Subcutaneous abdominal adipose tissue (tissue), 5 donors: Measurements from ENCODE around the gene IL1RAP.

ENCODE experiments used
- H3K27ac ChIP-seq: one replicate; pipeline ENCODE4 v1.7.0; 2013; ENCODE audit warnings: low read depth, mild to moderate bottlenecking, inconsistent platforms, low read length, moderate library complexity
- H3K27me3 ChIP-seq, 5 donors: one replicate each; pipeline ENCODE4 v1.7.0; 2013; ENCODE audit warnings: low read length in 5 of 5, inconsistent platforms in 1 of 5; ENCODE audit not compliant: control insufficient read depth in 5 of 5, insufficient read depth in 4 of 5
- H3K36me3 ChIP-seq, 5 donors: one replicate each; pipeline ENCODE4 v1.7.0; 2013; ENCODE audit warnings: low read length in 5 of 5; ENCODE audit not compliant: control insufficient read depth in 5 of 5, insufficient read depth in 5 of 5
- H3K4me1 ChIP-seq, 5 donors: one replicate each; pipeline ENCODE4 v1.7.0; 2013; ENCODE audit warnings: low read length in 5 of 5, mild to moderate bottlenecking in 3 of 5, moderate library complexity in 1 of 5; ENCODE audit not compliant: control insufficient read depth in 5 of 5, insufficient read depth in 5 of 5
- H3K4me3 ChIP-seq, 5 donors: one replicate each; pipeline ENCODE4 v1.7.0; 2013; ENCODE audit warnings: low read length in 5 of 5, low read depth in 1 of 5
- H3K9ac ChIP-seq, 5 donors: one replicate each; pipeline ENCODE4 v1.7.0; 2013; ENCODE audit warnings: low read length in 5 of 5, mild to moderate bottlenecking in 4 of 5, moderate library complexity in 3 of 5
- H3K9me3 ChIP-seq, 5 donors: one replicate each; pipeline ENCODE4 v1.7.0; 2013; ENCODE audit warnings: low read length in 5 of 5; ENCODE audit not compliant: control insufficient read depth in 5 of 5
- donor health status: healthy.
- donor health status: healthy.
- donor health status: healthy.
- donor health status: healthy.
- donor health status: healthy.

IL1RAP gene

GRCh38 chr3:190564175-190564574 lies 50.3 kb downstream of the IL1RAP start:
- peaks cover 0 to 3% (median 0%) of the 10 kb centered on the region in 5 donors for H3K9me3 ChIP-seq
- no peaks in the 10 kb centered on the region for H3K36me3 ChIP-seq
- H3K4me3 ChIP-seq, result no peak overlapping the region
- H3K4me1 ChIP-seq, result peaks cover 0 to 10% (median 7%) of the 10 kb centered on the region in 5 donors
- H3K27ac ChIP-seq, result no peak overlapping the region
- no peaks in the 10 kb centered on the region for H3K27me3 ChIP-seq
- no peak overlapping the region for H3K9ac ChIP-seq

- Histone ChIP-seq H3K27ac (no peak overlapping the region), H3K4me3 (no peak overlapping the region), H3K9me3 (peaks cover 0 to 3% (median 0%) of the 10 kb centered on the region in 5 donors), H3K4me1 (peaks cover 0 to 10% (median 7%) of the 10 kb centered on the region in 5 donors), H3K9ac (no peak overlapping the region), H3K27me3 (no peaks in the 10 kb centered on the region), H3K36me3 (no peaks in the 10 kb centered on the region)
Measured at GRCh38 chr3:190566043-190566933, 52.4 kb downstream of the IL1RAP start.

GRCh38 chr3:190568036-190568435 lies 54.2 kb downstream of the IL1RAP start:
- no peak overlapping the region for H3K27ac ChIP-seq
- no peaks in the 10 kb centered on the region for H3K27me3 ChIP-seq
- peaks cover 0 to 10% (median 7%) of the 10 kb centered on the region in 5 donors for H3K4me1 ChIP-seq
- H3K9ac ChIP-seq, result no peak overlapping the region
- H3K9me3 ChIP-seq, result peaks cover 0 to 3% (median 0%) of the 10 kb centered on the region in 5 donors
- no peaks in the 10 kb centered on the region for H3K36me3 ChIP-seq
- no peak overlapping the region for H3K4me3 ChIP-seq

GRCh38 chr3:190574473-190574872 lies 60.6 kb downstream of the IL1RAP start:
- H3K9ac ChIP-seq, result no peak overlapping the region
- no peaks in the 10 kb centered on the region for H3K27me3 ChIP-seq
- no peaks in the 10 kb centered on the region for H3K36me3 ChIP-seq
- peaks cover 0 to 19% (median 13%) of the 10 kb centered on the region in 5 donors for H3K4me1 ChIP-seq
- no peak overlapping the region for H3K27ac ChIP-seq
- H3K4me3 ChIP-seq, result no peak overlapping the region
- H3K9me3 ChIP-seq, result no peaks in the 10 kb centered on the region

- Histone ChIP-seq H3K4me3 (no peak overlapping the region), H3K27me3 (no peaks in the 10 kb centered on the region), H3K9me3 (no peaks in the 10 kb centered on the region), H3K4me1 (peaks cover 0 to 19% (median 13%) of the 10 kb centered on the region in 5 donors), H3K36me3 (no peaks in the 10 kb centered on the region), H3K9ac (no peak overlapping the region), H3K27ac (no peak overlapping the region)
Measured at GRCh38 chr3:190575437-190576185, 61.7 kb downstream of the IL1RAP start.

- H3K27me3 ChIP-seq, result no peaks in the 10 kb centered on the region
- H3K9ac ChIP-seq, result no peak overlapping the region
- H3K4me1 ChIP-seq, result peaks cover 0 to 19% (median 13%) of the 10 kb centered on the region in 5 donors
- no peak overlapping the region for H3K27ac ChIP-seq
- H3K4me3 ChIP-seq, result no peak overlapping the region
- H3K36me3 ChIP-seq, result no peaks in the 10 kb centered on the region
- no peaks in the 10 kb centered on the region for H3K9me3 ChIP-seq
Measured at GRCh38 chr3:190577225-190577624, 63.3 kb downstream of the IL1RAP start.

- Histone ChIP-seq H3K9ac (no peak overlapping the region), H3K27me3 (no peaks in the 10 kb centered on the region), H3K4me1 (peaks cover 0 to 14% (median 8%) of the 10 kb centered on the region in 5 donors)
Measured at GRCh38 chr3:190579514-190580137, 65.7 kb downstream of the IL1RAP start.

GRCh38 chr3:190580417-190580816 lies 66.5 kb downstream of the IL1RAP start:
- H3K27ac ChIP-seq, result no peak overlapping the region
- no peaks in the 10 kb centered on the region for H3K9me3 ChIP-seq
- H3K4me3 ChIP-seq, result no peak overlapping the region
- no peaks in the 10 kb centered on the region for H3K36me3 ChIP-seq
- no peaks in the 10 kb centered on the region for H3K27me3 ChIP-seq
- peaks cover 0 to 8% (median 3%) of the 10 kb centered on the region in 5 donors for H3K4me1 ChIP-seq
- H3K9ac ChIP-seq, result no peak overlapping the region

More at GRCh38 chr3:190579514-190580137, 65.7 kb downstream of the IL1RAP start:
- H3K36me3 ChIP-seq, result no peaks in the 10 kb centered on the region
- H3K9me3 ChIP-seq, result no peaks in the 10 kb centered on the region
- H3K27ac ChIP-seq, result no peak overlapping the region
- H3K4me3 ChIP-seq, result no peak overlapping the region

- H3K36me3 ChIP-seq, result no peaks in the 10 kb centered on the region
- H3K9me3 ChIP-seq, result no peaks in the 10 kb centered on the region
- no peak overlapping the region for H3K4me3 ChIP-seq
- H3K27me3 ChIP-seq, result no peaks in the 10 kb centered on the region
- no peak overlapping the region for H3K9ac ChIP-seq
- peaks cover 0 to 8% (median 3%) of the 10 kb centered on the region in 5 donors for H3K4me1 ChIP-seq
- no peak overlapping the region for H3K27ac ChIP-seq
Measured at GRCh38 chr3:190581041-190581541, 67.2 kb downstream of the IL1RAP start.
